Measurements from ENCODE around the gene MEGF6.

Gene MEGF6

GRCh38 chr1:3506943-3507342 lies 104.4 kb downstream of the MEGF6 start:
- H3K4me1 Mint-ChIP-seq (ENCODE audit: low read depth): no peaks in the 10 kb centered on the region
- no peak overlapping the region for H3K27ac Mint-ChIP-seq
- H3K36me3 Mint-ChIP-seq (ENCODE audit: low read depth): no peaks in the 10 kb centered on the region
- intact Hi-C loops (cut with micrococcal nuclease): no loop called here
- no peaks in the 10 kb centered on the region for H3K27me3 Mint-ChIP-seq
- H3K9me3 Mint-ChIP-seq: no peaks in the 10 kb centered on the region
- H3K4me3 Mint-ChIP-seq: no peak overlapping the region

- Mint-ChIP-seq H3K9me3 (no peaks in the 10 kb centered on the region), H3K27ac (no peak overlapping the region), H3K36me3 (ENCODE audit: low read depth) (no peaks in the 10 kb centered on the region), H3K4me3 (no peak overlapping the region), H3K4me1 (ENCODE audit: low read depth) (no peaks in the 10 kb centered on the region), H3K27me3 (no peaks in the 10 kb centered on the region)
- intact Hi-C loops (cut with micrococcal nuclease): no loop called here
Observed at GRCh38 chr1:3506041-3506440, 105.3 kb downstream of the MEGF6 start.

GRCh38 chr1:3505161-3505560 lies 106.1 kb downstream of the MEGF6 start:
- H3K9me3 Mint-ChIP-seq: no peaks in the 10 kb centered on the region

GRCh38 chr1:3504822-3505153 lies 106.5 kb downstream of the MEGF6 start:
- intact Hi-C loops (cut with micrococcal nuclease): no loop called here
- H3K4me1 Mint-ChIP-seq (ENCODE audit: low read depth): no peaks in the 10 kb centered on the region
- H3K9me3 Mint-ChIP-seq: no peaks in the 10 kb centered on the region
- H3K27ac Mint-ChIP-seq: no peak overlapping the region
- no peaks in the 10 kb centered on the region for H3K27me3 Mint-ChIP-seq
- H3K36me3 Mint-ChIP-seq (ENCODE audit: low read depth): no peaks in the 10 kb centered on the region
- H3K4me3 Mint-ChIP-seq: no peak overlapping the region

More at GRCh38 chr1:3505161-3505560, 106.1 kb downstream of the MEGF6 start:
- intact Hi-C loops (cut with micrococcal nuclease): no loop called here
- Mint-ChIP-seq H3K4me1 (ENCODE audit: low read depth) (no peaks in the 10 kb centered on the region), H3K27ac (no peak overlapping the region), H3K36me3 (ENCODE audit: low read depth) (no peaks in the 10 kb centered on the region), H3K27me3 (no peaks in the 10 kb centered on the region), H3K4me3 (no peak overlapping the region)

- no peak overlapping the region for H3K4me3 Mint-ChIP-seq
- H3K27ac Mint-ChIP-seq: no peak overlapping the region
- H3K4me1 Mint-ChIP-seq (ENCODE audit: low read depth): no peaks in the 10 kb centered on the region
- intact Hi-C loops (cut with micrococcal nuclease): no loop called here
- H3K36me3 Mint-ChIP-seq (ENCODE audit: low read depth): no peaks in the 10 kb centered on the region
- no peaks in the 10 kb centered on the region for H3K9me3 Mint-ChIP-seq
- no peaks in the 10 kb centered on the region for H3K27me3 Mint-ChIP-seq
Observed at GRCh38 chr1:3504151-3504821, 107.0 kb downstream of the MEGF6 start.

GRCh38 chr1:3503525-3503886 lies 107.8 kb downstream of the MEGF6 start:
- H3K9me3 Mint-ChIP-seq: no peaks in the 10 kb centered on the region
- no peaks in the 10 kb centered on the region for H3K36me3 Mint-ChIP-seq (ENCODE audit: low read depth)
- H3K27ac Mint-ChIP-seq: no peak overlapping the region
- no peaks in the 10 kb centered on the region for H3K27me3 Mint-ChIP-seq
- no peaks in the 10 kb centered on the region for H3K4me1 Mint-ChIP-seq (ENCODE audit: low read depth)
- intact Hi-C loops (cut with micrococcal nuclease): no loop called here
- no peak overlapping the region for H3K4me3 Mint-ChIP-seq

GRCh38 chr1:3502641-3503524 lies 108.4 kb downstream of the MEGF6 start:
- H3K27ac Mint-ChIP-seq: no peak overlapping the region
- intact Hi-C loops (cut with micrococcal nuclease): no loop called here

GRCh38 chr1:3501856-3502640 lies 109.3 kb downstream of the MEGF6 start:
- Mint-ChIP-seq H3K4me3 (no peak overlapping the region), H3K4me1 (ENCODE audit: low read depth) (no peaks in the 10 kb centered on the region), H3K36me3 (ENCODE audit: low read depth) (no peaks in the 10 kb centered on the region), H3K27ac (no peak overlapping the region), H3K9me3 (no peaks in the 10 kb centered on the region), H3K27me3 (no peaks in the 10 kb centered on the region)
- intact Hi-C loops (cut with micrococcal nuclease): no loop called here

More at GRCh38 chr1:3502641-3503524, 108.4 kb downstream of the MEGF6 start:
- Mint-ChIP-seq H3K4me1 (ENCODE audit: low read depth) (no peaks in the 10 kb centered on the region), H3K36me3 (ENCODE audit: low read depth) (no peaks in the 10 kb centered on the region), H3K27me3 (no peaks in the 10 kb centered on the region), H3K9me3 (no peaks in the 10 kb centered on the region), H3K4me3 (no peak overlapping the region)

GRCh38 chr1:3501437-3501836 lies 109.9 kb downstream of the MEGF6 start:
- Mint-ChIP-seq H3K4me3 (no peak overlapping the region), H3K9me3 (no peaks in the 10 kb centered on the region), H3K27me3 (no peaks in the 10 kb centered on the region), H3K4me1 (ENCODE audit: low read depth) (no peaks in the 10 kb centered on the region), H3K36me3 (ENCODE audit: low read depth) (no peaks in the 10 kb centered on the region), H3K27ac (no peak overlapping the region)
- intact Hi-C loops (cut with micrococcal nuclease): no loop called here

GRCh38 chr1:3500265-3500835 lies 111.0 kb downstream of the MEGF6 start:
- no peaks in the 10 kb centered on the region for H3K27me3 Mint-ChIP-seq
- intact Hi-C loops (cut with micrococcal nuclease): no loop called here
- H3K4me3 Mint-ChIP-seq: no peak overlapping the region
- H3K9me3 Mint-ChIP-seq: no peaks in the 10 kb centered on the region
- H3K27ac Mint-ChIP-seq: no peak overlapping the region
- H3K4me1 Mint-ChIP-seq (ENCODE audit: low read depth): no peaks in the 10 kb centered on the region
- H3K36me3 Mint-ChIP-seq (ENCODE audit: low read depth): no peaks in the 10 kb centered on the region

- H3K9me3 Mint-ChIP-seq: no peaks in the 10 kb centered on the region
- no peaks in the 10 kb centered on the region for H3K27me3 Mint-ChIP-seq
- H3K36me3 Mint-ChIP-seq (ENCODE audit: low read depth): no peaks in the 10 kb centered on the region
- no peak overlapping the region for H3K4me3 Mint-ChIP-seq
- no peak overlapping the region for H3K27ac Mint-ChIP-seq
- H3K4me1 Mint-ChIP-seq (ENCODE audit: low read depth): no peaks in the 10 kb centered on the region
- intact Hi-C loops (cut with micrococcal nuclease): no loop called here
Observed at GRCh38 chr1:3499611-3500010, 111.7 kb downstream of the MEGF6 start.

- Mint-ChIP-seq H3K27ac (no peak overlapping the region), H3K36me3 (ENCODE audit: low read depth) (no peaks in the 10 kb centered on the region), H3K4me3 (no peak overlapping the region), H3K9me3 (no peaks in the 10 kb centered on the region), H3K4me1 (ENCODE audit: low read depth) (no peaks in the 10 kb centered on the region), H3K27me3 (no peaks in the 10 kb centered on the region)
- intact Hi-C loops (cut with micrococcal nuclease): no loop called here
Observed at GRCh38 chr1:3498986-3499385, 112.3 kb downstream of the MEGF6 start.

- no peak overlapping the region for H3K27ac Mint-ChIP-seq
- intact Hi-C loops (cut with micrococcal nuclease): no loop called here
Observed at GRCh38 chr1:3498246-3498930, 112.9 kb downstream of the MEGF6 start.

More at GRCh38 chr1:3498246-3498930, 112.9 kb downstream of the MEGF6 start:
- Mint-ChIP-seq H3K27me3 (no peaks in the 10 kb centered on the region), H3K4me1 (ENCODE audit: low read depth) (no peaks in the 10 kb centered on the region), H3K4me3 (no peak overlapping the region), H3K9me3 (no peaks in the 10 kb centered on the region), H3K36me3 (ENCODE audit: low read depth) (no peaks in the 10 kb centered on the region)
